Gastrocnemius medialis (tissue), 4 donors: Measurements from ENCODE around the gene CACNA2D2. TPM values are rescaled to one million over a fixed set of nuclear protein-coding genes. Genes with fewer than 3 reads are reported as not detected.

ENCODE experiments used
- ATAC-seq, 2 donors: fragments of 150-250 bp; one replicate each; pipeline ENCODE4 v1.9.1; 2016
- DNase-seq, 2 donors: peaks; one replicate each; pipeline ENCODE4 v3.0.0-alpha.2; 2019
- H3K27ac ChIP-seq, 4 donors: fragments of 200-600 bp; sonication (generic); 1 replicate in 1 of 4; 2 replicates in 3 of 4; pipeline ENCODE4 v1.5.1; 2016 to 2018; ENCODE audit warnings: mild to moderate bottlenecking in 2 of 4, moderate library complexity in 1 of 4
- H3K27me3 ChIP-seq, 3 donors: fragments of 200-600 bp; sonication (generic) in 2 of 3; 1 replicate in 1 of 3; 2 replicates in 2 of 3; pipeline versions ENCODE4 v1.5.1 to v1.6.0; 2016 to 2019; ENCODE audit warnings: mild to moderate bottlenecking in 1 of 3, moderate library complexity in 1 of 3
- H3K36me3 ChIP-seq, 2 donors: fragments of 200-600 bp; sonication (generic) in 1 of 2; one replicate each; pipeline ENCODE4 v1.5.1; 2017 to 2018
- H3K4me1 ChIP-seq, 2 donors: fragments of 200-600 bp; sonication (generic) in 1 of 2; one replicate each; pipeline ENCODE4 v1.5.1; 2016 to 2017; ENCODE audit warnings: mild to moderate bottlenecking in 2 of 2
- H3K4me3 ChIP-seq, 4 donors: fragments of 200-600 bp; sonication (generic) in 3 of 4; 1 replicate in 1 of 4; 2 replicates in 3 of 4; pipeline ENCODE4 v1.5.1; 2016 to 2019; ENCODE audit warnings: mild to moderate bottlenecking in 2 of 4
- H3K9me3 ChIP-seq, 3 donors: fragments of 200-600 bp; sonication (generic) in 2 of 3; 1 replicate in 1 of 3; 2 replicates in 2 of 3; pipeline ENCODE4 v1.5.1; 2016 to 2019
- CTCF ChIP-seq, 5 experiments: fragments of 450-650 bp in 3 of 5; fragments of 200-600 bp in 2 of 5; sonication (generic) in 2 of 5; IDR thresholded peaks in 4 of 5; conservative IDR thresholded peaks in 1 of 5; 1 replicate in 4 of 5; 2 replicates in 1 of 5; pipeline ENCODE4 v1.5.1; 2016 to 2019; ENCODE audit warnings: antibody characterized with exemption in 5 of 5, mild to moderate bottlenecking in 3 of 5, moderate library complexity in 3 of 5
- POLR2A ChIP-seq, 2 donors: fragments of 450-650 bp; IDR thresholded peaks; one replicate each; pipeline ENCODE4 v1.6.1; 2017; ENCODE audit warnings: antibody characterized with exemption in 2 of 2, mild to moderate bottlenecking in 2 of 2, moderate library complexity in 2 of 2
- in situ Hi-C, 4 donors: fragments of 200-750 bp; cut with MboI; loops; one replicate each; pipeline versions ENCODE4 v1.15.0 to v1.8.0; 2017; ENCODE audit warnings: low sequenced_read_pairs in 4 of 4
- intact Hi-C: fragments of 100-400 bp; cut with DNase I; formaldehyde crosslinking; loops from one replicate; pipeline ENCODE4 v1.15.1; 2023; ENCODE audit warnings: low total_unique reads
- total RNA-seq, 4 donors: library from RNA; depleted of rRNA; stranded (reverse); fragments of >200 nt; gene quantifications; one replicate each; pipeline versions ENCODE4 v1.1.0 to v1.2.3, GENCODE V29; 2016

The CACNA2D2 gene
- total RNA-seq, 4 donors from 2014 or later = 0.27 to 0.68 (median 0.45) TPM

GRCh38 chr3:50447290-50447840 is 56.1 kb downstream of the CACNA2D2 start:
- no peaks in the 10 kb centered on the region for H3K27me3 ChIP-seq
- no peaks in the 10 kb centered on the region for H3K36me3 ChIP-seq
- no peak for TF ChIP-seq CTCF (IDR thresholded peaks at IDR 0.05 in 4 of 5, conservative IDR thresholded peaks at IDR 0.05 in 1 of 5)
- no peak overlapping the region for H3K27ac ChIP-seq
- H3K4me3 ChIP-seq = no peak overlapping the region
- H3K9me3 ChIP-seq = no peaks in the 10 kb centered on the region
- intact Hi-C loops = no loop called here
- no peak for DNase-seq
- in situ Hi-C loops = no loop called here
- H3K4me1 ChIP-seq = peaks cover 0 to 4% of the 10 kb centered on the region in 2 donors
- ATAC-seq = no peak

GRCh38 chr3:50445919-50446318 is 57.5 kb downstream of the CACNA2D2 start:
- intact Hi-C loops = no loop called here
- Histone ChIP-seq H3K27ac (no peak overlapping the region), H3K27me3 (no peaks in the 10 kb centered on the region), H3K4me3 (no peak overlapping the region), H3K4me1 (peaks cover 0 to 4% of the 10 kb centered on the region in 2 donors), H3K9me3 (no peaks in the 10 kb centered on the region), H3K36me3 (no peaks in the 10 kb centered on the region)
- no peak for ATAC-seq
- no peak for DNase-seq
- in situ Hi-C loops = no loop called here
- TF ChIP-seq POLR2A (IDR thresholded peaks at IDR 0.05) = no peak
- no peak for TF ChIP-seq CTCF (IDR thresholded peaks at IDR 0.05 in 4 of 5, conservative IDR thresholded peaks at IDR 0.05 in 1 of 5)

- intact Hi-C loops = no loop called here
- no peaks in the 10 kb centered on the region for H3K36me3 ChIP-seq
- in situ Hi-C loops = no loop called here
- H3K4me1 ChIP-seq = peaks cover 0 to 4% of the 10 kb centered on the region in 2 donors
- no peak for DNase-seq
- H3K4me3 ChIP-seq = no peak overlapping the region
- no peak for ATAC-seq
- no peaks in the 10 kb centered on the region for H3K27me3 ChIP-seq
- TF ChIP-seq POLR2A (IDR thresholded peaks at IDR 0.05) (no peak), CTCF (IDR thresholded peaks at IDR 0.05 in 4 of 5, conservative IDR thresholded peaks at IDR 0.05 in 1 of 5) (no peak)
- no peaks in the 10 kb centered on the region for H3K9me3 ChIP-seq
- H3K27ac ChIP-seq = no peak overlapping the region
These were observed 58.7 kb downstream of the CACNA2D2 start for GRCh38 chr3:50444782-50445181.

- ATAC-seq = no peak
- TF ChIP-seq CTCF (IDR thresholded peaks at IDR 0.05 in 4 of 5, conservative IDR thresholded peaks at IDR 0.05 in 1 of 5) (no peak), POLR2A (IDR thresholded peaks at IDR 0.05) (no peak)
- Histone ChIP-seq H3K4me1 (peaks cover 0 to 4% of the 10 kb centered on the region in 2 donors), H3K27me3 (no peaks in the 10 kb centered on the region), H3K4me3 (no peak overlapping the region), H3K9me3 (no peaks in the 10 kb centered on the region), H3K36me3 (no peaks in the 10 kb centered on the region), H3K27ac (no peak overlapping the region)
- intact Hi-C loops (no loop called here), in situ Hi-C loops (no loop called here)
- no peak for DNase-seq
These were observed 59.2 kb downstream of the CACNA2D2 start for GRCh38 chr3:50444213-50444612.
